HG03521 (cell line): ENCODE data around the gene PLA2G3.

Source experiments
- ATAC-seq: cut with Tn5 transposase; IDR thresholded peaks from one replicate; pipeline ENCODE4 v1.9.1; 2021; ENCODE audit warnings: mild to moderate bottlenecking, moderate library complexity; ENCODE audit not compliant: unreplicated experiment

Gene PLA2G3

GRCh38 chr22:31088233-31088986 lies 51.9 kb downstream of the PLA2G3 start:
- no peak for ATAC-seq

GRCh38 chr22:31087744-31088215 lies 52.5 kb downstream of the PLA2G3 start:
- no peak for ATAC-seq

GRCh38 chr22:31086703-31087330 lies 53.5 kb downstream of the PLA2G3 start:
- ATAC-seq = no peak

GRCh38 chr22:31085928-31086327 lies 54.4 kb downstream of the PLA2G3 start:
- ATAC-seq = no peak

- ATAC-seq = no peak
These were observed 54.8 kb downstream of the PLA2G3 start for GRCh38 chr22:31085493-31085824.

- ATAC-seq = peak; percentile 58
These were observed 55.4 kb downstream of the PLA2G3 start for GRCh38 chr22:31084811-31085492.
